ENCODE measurements around the gene PRIMA1.

GRCh38 chr14:93733631-93734030 lies 54.7 kb downstream of the PRIMA1 start:
- TF ChIP-seq CTCF (IDR thresholded peaks at IDR 0.05) (no peak), POLR2AphosphoS5 (IDR thresholded peaks at IDR 0.05) (no peak), POLR2A (IDR thresholded peaks at IDR 0.05) (no peak), EP300 (IDR thresholded peaks at IDR 0.05) (no peak)
